Small intestine (tissue), 7 donors: ENCODE data around the gene FGFRL1. TPM values are rescaled to one million over a fixed set of nuclear protein-coding genes. Genes with fewer than 3 reads are reported as not detected.
A peak's percentile ranks its signal among the peaks of the same experiment; 100 is the strongest.
"Not testable (repeated sequence)": the region's sequence is repeated elsewhere in the genome, so short reads cannot be mapped to it uniquely, and the experiment has no call there.

Source experiments
- DNase-seq, 2 donors: peaks; one replicate each; pipeline versions ENCODE4 v3.0.0 to v3.0.0-alpha.2; 2013
- FAIRE-seq: peaks from 2 replicates; lab custom pipeline; 2012; peaks lifted over from hg19 to GRCh38; lab: Jason Lieb, UNC
- H3K27ac ChIP-seq, 3 donors: one replicate each; pipeline ENCODE4 v1.5.1; 2013; ENCODE audit warnings: low read length in 2 of 3, mild to moderate bottlenecking in 2 of 3, control low read depth in 1 of 3, inconsistent platforms in 1 of 3, low read depth in 1 of 3, moderate library complexity in 1 of 3
- H3K27me3 ChIP-seq, 3 donors: one replicate each; pipeline ENCODE4 v1.6.1; 2013; ENCODE audit warnings: low read length in 3 of 3, inconsistent platforms in 1 of 3; ENCODE audit not compliant: control insufficient read depth in 3 of 3, insufficient read depth in 3 of 3
- H3K36me3 ChIP-seq, 3 donors: one replicate each; pipeline ENCODE4 v1.6.1; 2013; ENCODE audit warnings: low read length in 3 of 3, inconsistent platforms in 1 of 3, low read depth in 1 of 3, mild to moderate bottlenecking in 1 of 3, moderate library complexity in 1 of 3; ENCODE audit not compliant: control insufficient read depth in 3 of 3, insufficient read depth in 2 of 3
- H3K4me1 ChIP-seq, 3 donors: one replicate each; pipeline ENCODE4 v1.6.1; 2013; ENCODE audit warnings: low read length in 2 of 3, inconsistent platforms in 1 of 3, low read depth in 1 of 3, mild to moderate bottlenecking in 1 of 3, moderate library complexity in 1 of 3; ENCODE audit not compliant: control insufficient read depth in 3 of 3, insufficient read depth in 2 of 3
- H3K4me3 ChIP-seq, 3 donors: one replicate each; pipeline ENCODE4 v1.5.1; 2013; ENCODE audit warnings: low read length in 3 of 3, control low read depth in 1 of 3, inconsistent platforms in 1 of 3, low read depth in 1 of 3, mild to moderate bottlenecking in 1 of 3, moderate library complexity in 1 of 3
- H3K9me3 ChIP-seq, 2 donors: one replicate each; pipeline ENCODE4 v1.6.1; 2013; ENCODE audit warnings: low read depth in 1 of 2, low read length in 1 of 2; ENCODE audit not compliant: control insufficient read depth in 2 of 2, insufficient read depth in 1 of 2
- WGBS, 3 donors: extraction: QIAGEN DNeasy Blood & Tissue Kit; methylation state at CpG; one replicate each; pipeline ENCODE4 v1.1.7; 2013; 5-methylcytosine and 5-hydroxymethylcytosine counted together
- polyA plus RNA-seq, 4 donors: library from polyadenylated mRNA; stranded (reverse) in 3 of 4; unstranded in 1 of 4; fragments of 200-250 nt in 3 of 4; fragments of 120-200 nt in 1 of 4; gene quantifications; one replicate each; pipeline versions ENCODE4 v1.2.1 to v1.2.3, GENCODE V29; 2013
- donor health status: healthy with polysubstance abuse.
- donor health status: control.
- donor health status: control.
- donor health status: Bipolar disorder and iron deficiency.
- donor health status: healthy.

The FGFRL1 gene
- polyA plus RNA-seq, 4 donors, result 1.8 to 10.9 (median 7.3) TPM

DNA sequence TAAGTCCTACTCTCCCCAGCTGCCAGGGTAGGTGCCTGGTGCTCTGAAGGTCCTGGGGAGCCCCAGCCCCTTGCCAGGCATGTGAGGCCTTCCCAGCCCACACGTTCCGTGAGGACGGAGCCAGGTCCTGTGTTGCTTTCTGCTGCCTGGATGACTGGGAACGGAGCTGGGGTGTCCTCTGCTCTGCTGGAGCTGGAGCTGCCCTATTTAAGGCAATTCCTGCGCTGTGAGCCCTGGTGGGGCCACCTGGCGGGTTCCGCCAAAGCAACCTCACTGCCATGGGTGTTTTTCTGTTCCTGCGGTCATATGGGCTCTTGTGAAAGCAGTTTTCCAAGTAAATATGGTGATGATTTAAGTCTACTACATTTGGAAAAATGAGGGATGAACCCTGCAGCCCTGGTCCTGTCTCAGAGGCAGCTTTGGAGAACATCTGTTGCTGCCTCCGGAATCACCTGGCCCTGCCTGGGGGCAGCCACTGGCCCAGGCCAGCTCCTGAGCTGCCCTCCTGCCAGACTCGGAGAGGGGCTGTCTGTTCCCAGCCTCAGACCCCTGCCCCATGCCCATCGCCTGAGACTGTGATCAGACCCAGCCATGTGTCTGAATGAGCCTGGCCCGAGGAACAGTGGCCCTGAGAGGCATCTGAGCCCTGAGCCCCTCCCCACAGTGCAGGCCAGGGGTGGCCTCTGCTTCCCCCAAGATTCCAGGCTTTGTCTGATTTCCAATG lies 33.2 kb downstream of the FGFRL1 start:
- H3K27me3 ChIP-seq, result peaks cover 2 to 53% (median 3%) of the 10 kb centered on the region in 3 donors
- no peak for FAIRE-seq
- peaks cover 0 to 4% (median 3%) of the 10 kb centered on the region in 3 donors for H3K4me1 ChIP-seq
- 85 to 87% (median 87%) methylated on average over 12 of the region's 12 CpGs for WGBS, 3 donors
- DNase-seq, result no peak
- no peaks in the 10 kb centered on the region for H3K36me3 ChIP-seq
- no peaks in the 10 kb centered on the region for H3K9me3 ChIP-seq
- H3K4me3 ChIP-seq, result no peak overlapping the region
- no peak overlapping the region for H3K27ac ChIP-seq

DNA sequence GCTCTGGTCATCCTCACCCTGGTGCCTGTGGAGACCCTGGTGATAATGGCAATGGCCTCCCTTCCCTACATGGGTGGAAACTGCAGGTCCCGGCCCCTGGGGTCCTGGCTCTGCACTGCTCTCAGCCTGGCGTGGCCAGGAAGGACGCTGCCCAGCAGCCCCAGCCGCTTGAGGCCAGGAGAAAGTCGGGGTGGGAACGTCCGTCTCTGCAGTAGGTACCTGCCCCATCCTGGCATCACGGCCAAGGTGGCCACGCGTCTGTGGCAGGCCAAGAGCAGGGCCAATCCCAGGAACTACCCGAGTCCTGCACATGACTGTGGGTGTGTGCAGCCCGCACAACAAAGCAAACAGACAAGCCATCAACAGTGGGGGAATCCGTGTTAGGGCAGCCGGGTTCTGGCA lies 33.8 kb downstream of the FGFRL1 start:
- H3K9me3 ChIP-seq, result no peaks in the 10 kb centered on the region
- FAIRE-seq (no peak), DNase-seq (no peak)
- H3K4me3 ChIP-seq, result no peak overlapping the region
- H3K27me3 ChIP-seq, result peaks cover 2 to 55% (median 3%) of the 10 kb centered on the region in 3 donors
- 57 to 79% (median 65%) methylated on average over 14 of the region's 14 CpGs for WGBS, 3 donors
- no peaks in the 10 kb centered on the region for H3K36me3 ChIP-seq
- peaks cover 0 to 3% (median 0%) of the 10 kb centered on the region in 3 donors for H3K4me1 ChIP-seq
- no peak overlapping the region for H3K27ac ChIP-seq

DNA sequence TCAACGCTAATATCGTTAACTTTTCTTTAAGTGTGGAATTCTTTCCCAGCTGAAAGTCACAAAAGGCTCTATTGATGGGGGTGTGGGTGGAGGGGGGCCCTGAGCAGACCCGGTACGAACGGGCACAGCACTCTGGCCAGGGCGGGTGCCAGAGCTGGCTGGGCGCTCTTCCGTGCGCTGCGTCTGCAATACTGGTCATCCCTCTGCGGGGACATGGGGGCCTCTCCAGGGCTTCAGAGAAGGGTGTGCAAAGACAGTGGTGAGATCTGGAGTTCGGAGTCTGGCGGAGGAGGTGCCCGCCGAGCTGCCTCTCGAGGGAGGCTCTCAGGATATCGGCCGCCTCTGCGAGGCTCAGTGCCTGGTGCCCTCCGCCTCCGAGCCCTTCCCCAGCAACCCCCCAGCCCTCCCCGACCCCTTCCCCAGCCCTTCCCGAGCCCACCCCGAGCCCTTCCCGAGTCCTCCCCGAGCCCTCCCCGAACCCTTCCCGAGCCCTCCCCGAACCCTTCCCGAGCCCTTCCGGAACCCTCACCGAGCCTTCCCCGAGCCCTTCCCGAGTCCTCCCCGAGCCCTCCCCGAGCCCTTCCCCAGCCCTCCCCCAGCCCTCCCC lies 34.3 kb downstream of the FGFRL1 start:
- Histone ChIP-seq H3K4me3 (no peak overlapping the region), H3K27me3 (peaks cover 2 to 60% (median 3%) of the 10 kb centered on the region in 3 donors), H3K27ac (no peak overlapping the region), H3K9me3 (peaks cover 0 to 2% of the 10 kb centered on the region in 2 donors), H3K36me3 (no peaks in the 10 kb centered on the region), H3K4me1 (peaks cover 0 to 3% (median under 1%) of the 10 kb centered on the region in 3 donors)
- WGBS, 3 donors, result 72 to 83% (median 81%) methylated on average over 24 to 36 of the region's 36 CpGs
- FAIRE-seq, result no peak
- no peak for DNase-seq

DNA sequence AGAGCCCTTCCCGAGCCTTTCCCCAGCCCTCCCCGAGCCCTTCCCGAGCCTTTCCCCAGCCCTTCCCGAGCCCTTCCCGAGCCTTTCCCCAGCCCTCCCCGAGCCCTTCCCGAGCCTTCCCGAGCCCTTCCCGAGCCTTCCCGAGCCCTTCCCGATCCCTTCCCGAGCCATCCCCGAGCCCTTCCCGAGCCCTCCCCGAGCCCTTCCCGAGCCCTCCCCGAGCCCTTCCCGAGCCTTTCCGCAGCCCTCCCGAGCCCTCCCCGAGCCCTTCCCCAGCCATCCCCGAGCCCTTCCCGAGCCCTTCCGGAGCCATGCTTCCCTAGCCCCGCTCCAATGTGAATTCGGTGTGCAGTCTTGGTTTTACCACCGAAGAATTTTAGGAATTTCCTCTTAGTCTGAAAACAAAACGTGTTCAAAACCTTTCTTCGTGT lies 35.2 kb downstream of the FGFRL1 start:
- not testable (repeated sequence) for H3K4me1 ChIP-seq, H3K9me3 ChIP-seq, H3K36me3 ChIP-seq, H3K4me3 ChIP-seq, H3K27ac ChIP-seq, FAIRE-seq
- H3K27me3 ChIP-seq, result peaks cover 2 to 63% (median 3%) of the 10 kb centered on the region in 3 donors
- 24 to 35% (median 25%) methylated on average over 29 of the region's 29 CpGs for WGBS, 3 donors
- DNase-seq, result peak; percentile 83 to 87

DNA sequence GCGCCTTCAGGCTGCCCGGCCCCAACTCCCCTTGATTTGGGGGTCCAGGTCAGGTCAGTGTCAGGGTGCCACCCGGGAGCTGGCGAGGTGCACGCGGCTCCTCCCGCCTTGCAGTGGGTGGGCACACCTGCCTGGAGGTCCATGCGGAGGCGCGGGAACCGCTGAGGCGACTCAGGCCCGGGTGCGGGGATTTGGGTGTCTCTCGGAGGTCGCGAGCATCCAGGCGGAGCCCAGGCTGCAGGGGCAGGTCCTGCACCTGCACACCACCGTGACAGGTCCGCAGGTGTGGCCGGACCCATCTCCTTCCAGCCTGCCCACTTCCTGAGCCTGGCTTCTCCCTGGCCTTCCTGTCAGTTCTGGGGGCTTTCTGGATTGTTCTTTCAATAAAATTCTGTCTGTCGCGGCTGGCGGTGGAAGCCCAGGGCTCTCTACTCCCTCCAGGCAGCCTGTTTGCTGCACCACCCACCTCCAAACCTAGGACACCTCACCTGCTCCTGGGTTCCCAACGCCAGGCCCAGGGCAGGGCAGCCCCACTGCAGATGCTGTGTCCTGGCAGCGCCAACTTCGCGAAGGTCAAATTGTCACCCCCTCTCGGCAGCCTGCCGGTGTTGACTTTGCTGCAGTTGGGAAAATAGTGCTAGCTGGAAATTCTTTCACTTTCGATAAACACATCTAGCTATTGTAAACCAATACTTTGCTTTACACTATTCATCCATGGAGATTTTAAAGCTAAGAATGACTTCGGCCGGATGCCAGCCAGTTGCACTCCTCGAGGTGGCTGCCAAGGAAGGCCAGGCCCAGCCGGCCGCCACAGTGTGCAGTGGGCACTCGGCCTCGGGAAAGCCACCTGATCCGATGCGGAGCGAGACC lies 35.9 kb downstream of the FGFRL1 start:
- H3K4me1 ChIP-seq, result peaks cover 0 to 5% (median 3%) of the 10 kb centered on the region in 3 donors
- peak overlapping the region in 1 of 3 donors; percentile 8 for H3K4me3 ChIP-seq
- no peaks in the 10 kb centered on the region for H3K36me3 ChIP-seq
- FAIRE-seq (no peak), DNase-seq (peak in 1 of 2 donors; percentile 62)
- 20 to 50% (median 49%) methylated on average over 39 to 41 of the region's 41 CpGs for WGBS, 3 donors
- peaks cover 0 to 2% of the 10 kb centered on the region in 2 donors for H3K9me3 ChIP-seq
- H3K27ac ChIP-seq, result no peak overlapping the region
- peaks cover 3 to 67% (median 3%) of the 10 kb centered on the region in 3 donors for H3K27me3 ChIP-seq

DNA sequence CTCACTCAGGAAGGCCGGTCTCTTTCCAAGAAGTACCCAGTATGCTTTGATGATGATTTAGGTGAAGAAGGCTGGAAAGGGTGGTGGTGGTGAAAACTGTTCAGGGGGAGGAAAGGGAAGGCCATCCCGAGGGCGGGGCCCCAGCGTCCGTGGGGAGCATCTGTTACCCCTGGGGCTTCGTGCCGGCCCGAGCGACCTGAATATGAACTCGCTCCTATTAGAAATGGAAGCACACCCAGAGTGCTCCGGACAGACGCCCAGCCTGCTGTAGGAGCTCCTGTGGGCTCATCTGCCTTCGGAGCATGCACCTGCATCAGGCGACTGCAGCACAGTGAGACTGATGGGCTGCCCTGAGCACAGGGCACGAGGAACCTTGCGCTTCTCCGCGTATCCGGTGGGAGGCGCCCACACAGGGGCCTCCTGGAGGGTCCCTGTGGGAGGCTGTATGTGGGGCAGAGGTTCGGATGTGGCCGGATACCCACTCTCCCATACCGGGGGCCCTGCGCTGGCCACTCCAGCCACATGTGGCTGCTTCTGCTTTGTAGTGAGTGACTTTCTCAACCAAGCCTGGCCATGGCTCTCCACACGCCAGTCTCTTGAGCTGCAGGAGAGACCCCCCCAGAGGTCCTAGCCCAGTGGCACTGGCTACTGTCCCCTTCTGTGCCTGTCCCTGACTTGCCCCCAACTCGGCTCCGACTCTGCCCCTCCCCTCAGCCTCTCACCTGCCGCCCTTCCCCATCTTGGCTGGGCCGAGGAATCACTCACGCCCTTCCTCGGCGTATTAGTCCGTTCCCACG lies 36.7 kb downstream of the FGFRL1 start:
- peaks cover 0 to 2% of the 10 kb centered on the region in 2 donors for H3K9me3 ChIP-seq
- 67 to 84% (median 76%) methylated on average over 32 to 34 of the region's 34 CpGs for WGBS, 3 donors
- H3K27ac ChIP-seq, result no peak overlapping the region
- H3K27me3 ChIP-seq, result peaks cover 3 to 75% (median 8%) of the 10 kb centered on the region in 3 donors
- no peak for FAIRE-seq
- DNase-seq, result no peak
- H3K4me1 ChIP-seq, result peaks cover 0 to 5% (median 3%) of the 10 kb centered on the region in 3 donors
- H3K4me3 ChIP-seq, result peak overlapping the region in 1 of 3 donors; percentile 8
- H3K36me3 ChIP-seq, result no peaks in the 10 kb centered on the region

DNA sequence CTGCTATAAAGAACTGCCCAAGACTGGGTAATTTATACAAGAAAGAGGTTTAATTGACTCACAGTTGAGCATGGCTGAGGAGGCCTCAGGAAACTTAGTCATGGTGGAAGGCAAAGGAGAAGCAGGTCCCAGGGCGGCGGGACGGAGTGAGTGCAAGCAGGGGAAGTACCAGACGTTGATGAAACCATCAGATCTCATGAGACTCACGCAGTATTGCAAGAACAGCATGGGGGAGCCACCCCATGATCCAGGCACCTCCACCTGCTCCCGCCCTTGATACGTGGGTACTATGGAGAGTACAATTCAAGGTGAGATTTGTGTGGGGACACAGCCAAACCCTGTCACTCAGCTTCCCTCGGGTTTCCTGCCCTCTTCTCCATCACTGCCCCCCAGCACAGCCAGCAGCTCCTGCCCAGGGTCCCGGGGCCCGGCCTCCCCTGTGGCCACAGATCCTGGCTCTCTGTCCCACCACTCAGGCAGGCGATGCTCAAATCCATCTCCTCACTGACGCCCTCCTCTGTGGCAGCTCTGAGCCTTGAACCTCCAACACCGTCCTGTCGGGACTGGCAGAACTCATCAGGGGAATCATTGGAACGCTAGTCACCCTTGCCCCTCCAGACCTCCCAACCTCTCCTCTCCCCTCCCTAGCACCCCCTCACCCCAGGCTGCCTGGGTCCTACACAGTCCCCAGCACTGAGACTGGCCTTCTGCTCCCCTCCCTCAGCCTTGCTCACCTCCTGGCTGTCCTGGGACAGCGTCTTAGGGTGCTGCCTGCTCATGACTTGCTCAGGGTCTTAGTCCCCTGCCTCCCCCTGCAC lies 37.6 kb downstream of the FGFRL1 start:
- Histone ChIP-seq H3K4me1 (peaks cover 0 to 5% (median 3%) of the 10 kb centered on the region in 3 donors), H3K36me3 (no peaks in the 10 kb centered on the region), H3K4me3 (no peak overlapping the region), H3K27ac (no peak overlapping the region), H3K9me3 (peaks cover 0 to 2% of the 10 kb centered on the region in 2 donors), H3K27me3 (peaks cover 3 to 71% (median 8%) of the 10 kb centered on the region in 3 donors)
- FAIRE-seq (no peak), DNase-seq (no peak)
- WGBS, 3 donors, result 78 to 89% (median 86%) methylated on average over 16 of the region's 16 CpGs
